Activated CD4-positive, alpha-beta T cell treated with anti-CD3 and anti-CD28 coated beads, Interleukin-2, amount 50 U/mL, for 48 hours (primary cell): ENCODE results near the gene RNASE4.

ENCODE experiments used
- DNase-seq, 2 experiments: peaks; one replicate each; pipeline ENCODE4 v3.0.0-alpha.2; 2020

Gene RNASE4

DNA sequence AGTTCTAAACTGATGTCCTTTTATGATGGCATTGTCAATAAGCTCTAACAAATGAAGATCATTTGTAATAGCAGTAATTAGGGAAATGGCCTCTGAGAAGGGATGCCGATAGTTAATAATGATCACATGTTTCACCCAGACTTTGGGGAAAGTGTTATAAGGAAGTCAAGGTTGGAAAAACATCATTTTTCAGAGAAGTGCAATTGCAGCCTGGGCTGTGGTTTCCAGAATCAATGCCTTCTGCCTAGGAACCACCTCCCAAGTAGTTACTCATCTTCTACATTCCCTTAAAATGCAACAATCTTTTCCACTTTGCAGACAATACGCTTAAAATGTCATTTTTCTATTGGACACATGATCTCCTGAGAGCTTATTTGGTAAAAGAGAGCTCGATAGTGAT is 62.2 kb downstream of the RNASE4 start:
- no peak for DNase-seq

DNA sequence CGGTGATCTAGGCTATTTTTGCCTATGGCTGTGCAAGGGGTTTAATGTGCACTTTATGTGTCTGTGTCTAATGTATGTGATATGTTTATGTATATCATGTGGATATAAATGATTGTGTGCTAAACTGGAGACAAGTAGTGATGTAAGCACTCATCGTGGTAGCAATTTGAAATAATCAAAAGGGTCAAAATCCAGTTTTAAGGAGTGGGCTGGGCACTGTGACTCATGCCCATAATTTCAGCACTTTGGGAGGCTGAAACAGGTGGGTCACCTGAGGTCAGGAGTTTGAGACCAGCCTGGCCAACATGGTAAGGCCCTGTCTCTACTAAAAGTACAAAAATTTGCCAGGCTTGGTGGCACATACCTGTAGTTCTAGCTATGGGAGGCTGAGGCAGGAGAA is 64.1 kb downstream of the RNASE4 start:
- no peak for DNase-seq

DNA sequence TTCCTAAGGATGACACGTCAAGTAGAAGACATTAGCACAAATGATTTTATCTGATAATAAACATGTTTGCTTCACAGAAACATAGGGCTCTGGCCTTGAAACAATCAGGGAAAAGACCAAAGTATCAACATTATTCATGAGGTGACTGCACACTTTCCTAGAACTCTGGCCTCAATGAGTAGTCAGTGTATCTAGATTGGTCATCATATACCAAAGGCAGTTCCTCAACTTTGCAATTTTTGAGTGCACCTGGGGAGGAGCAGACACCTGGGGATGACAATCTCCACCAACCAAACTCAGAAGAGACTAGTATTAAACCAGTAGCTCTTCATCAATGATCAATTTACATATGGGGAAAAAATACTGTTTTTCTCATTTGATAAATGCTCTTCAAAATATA is 65.8 kb downstream of the RNASE4 start:
- DNase-seq, result no peak
